Ramos (cell line): ENCODE results near the gene ACTN1.

Experiments
- in situ Hi-C: fragments of 300-500 bp; cut with MboI; formaldehyde crosslinking; loops from one replicate; pipeline ENCODE4 v1.14.3; 2022; ENCODE audit warnings: low sequenced_read_pairs; ENCODE audit not compliant: unreplicated experiment

Gene ACTN1

DNA sequence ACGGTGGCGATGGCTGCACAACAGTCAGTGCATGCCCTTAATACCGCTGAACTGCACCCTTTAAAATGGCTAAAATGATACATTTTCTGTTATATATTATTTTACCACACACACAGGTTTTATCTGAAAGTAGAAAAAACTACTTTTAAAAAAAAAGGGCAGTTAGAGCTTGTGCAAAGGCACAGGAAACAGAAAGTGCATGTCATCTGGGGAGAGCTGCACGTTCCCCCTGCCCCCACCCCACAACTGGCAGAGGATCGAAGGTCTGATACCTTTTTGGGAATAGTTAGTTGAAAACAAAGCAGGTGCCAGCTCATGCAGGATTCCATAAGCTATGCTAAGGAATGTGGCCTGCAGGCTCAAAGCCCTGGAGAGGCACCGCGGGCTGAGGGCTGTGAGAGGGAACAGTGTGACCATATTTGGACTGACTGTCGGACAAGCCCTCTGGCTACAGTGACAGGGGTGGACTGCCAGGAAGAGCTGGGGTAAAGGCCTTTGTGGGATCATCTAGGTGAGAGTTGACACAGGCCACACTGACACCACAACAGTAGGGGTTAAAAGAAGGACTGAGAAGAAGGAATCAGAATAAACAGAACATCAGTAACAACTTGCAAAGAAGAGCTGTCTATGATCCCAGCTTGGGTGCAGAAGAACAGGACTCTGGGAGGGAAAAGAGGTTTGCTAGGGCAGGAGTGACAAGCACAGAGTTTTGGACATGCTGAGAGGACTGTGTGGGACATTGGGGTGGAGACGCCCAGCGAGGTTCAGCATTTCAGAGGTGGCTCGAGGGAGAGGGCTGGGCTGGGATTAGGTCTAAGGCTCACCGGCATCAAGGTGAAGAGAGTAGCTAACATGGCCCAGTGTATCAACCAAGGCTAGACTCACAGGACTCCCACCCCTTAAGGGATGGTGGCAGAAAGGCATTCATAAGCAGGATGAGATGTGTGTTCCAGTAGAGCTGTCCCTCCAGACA lies 54.6 kb downstream of the ACTN1 start:
- in situ Hi-C loops = loop anchor here (25.0 kb wide), 1 partner anchor 563 kb away; the partner anchor contains the start of gene PLEKHD1

- in situ Hi-C loops = loop anchor here (25.0 kb wide), 1 partner anchor 564 kb away; the partner anchor contains the start of gene PLEKHD1
These were observed 56.2 kb downstream of the ACTN1 start for GRCh38 chr14:68922886-68923285.

GRCh38 chr14:68922201-68922621 lies 56.9 kb downstream of the ACTN1 start:
- in situ Hi-C loops = loop anchor here (25.0 kb wide), 1 partner anchor 565 kb away; the partner anchor contains the start of gene PLEKHD1

DNA sequence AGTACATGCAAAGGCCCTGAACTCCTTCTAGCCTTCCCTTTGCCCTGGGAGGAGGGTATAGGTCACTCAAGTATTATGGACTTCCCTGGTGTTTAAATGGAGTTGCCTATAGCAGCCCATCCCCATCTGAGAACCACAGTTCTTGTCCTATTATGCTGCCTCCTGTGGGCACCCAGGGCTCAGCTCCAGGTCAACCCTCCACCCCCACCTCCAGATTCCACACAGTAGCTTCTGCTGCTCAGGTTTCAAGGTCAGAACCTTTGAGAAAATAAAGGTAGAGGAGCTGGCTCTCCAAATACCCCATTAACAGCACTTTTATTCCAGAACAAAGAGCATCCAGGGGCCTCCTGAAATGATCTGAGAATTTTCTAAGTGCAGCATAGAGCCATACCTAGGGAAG lies 57.4 kb downstream of the ACTN1 start:
- in situ Hi-C loops = loop anchor here (25.0 kb wide), 1 partner anchor 566 kb away; the partner anchor contains the start of gene PLEKHD1

- in situ Hi-C loops = loop anchor here (25.0 kb wide), 1 partner anchor 566 kb away; the partner anchor contains the start of gene PLEKHD1
These were observed 58.1 kb downstream of the ACTN1 start for GRCh38 chr14:68921049-68921448.

DNA sequence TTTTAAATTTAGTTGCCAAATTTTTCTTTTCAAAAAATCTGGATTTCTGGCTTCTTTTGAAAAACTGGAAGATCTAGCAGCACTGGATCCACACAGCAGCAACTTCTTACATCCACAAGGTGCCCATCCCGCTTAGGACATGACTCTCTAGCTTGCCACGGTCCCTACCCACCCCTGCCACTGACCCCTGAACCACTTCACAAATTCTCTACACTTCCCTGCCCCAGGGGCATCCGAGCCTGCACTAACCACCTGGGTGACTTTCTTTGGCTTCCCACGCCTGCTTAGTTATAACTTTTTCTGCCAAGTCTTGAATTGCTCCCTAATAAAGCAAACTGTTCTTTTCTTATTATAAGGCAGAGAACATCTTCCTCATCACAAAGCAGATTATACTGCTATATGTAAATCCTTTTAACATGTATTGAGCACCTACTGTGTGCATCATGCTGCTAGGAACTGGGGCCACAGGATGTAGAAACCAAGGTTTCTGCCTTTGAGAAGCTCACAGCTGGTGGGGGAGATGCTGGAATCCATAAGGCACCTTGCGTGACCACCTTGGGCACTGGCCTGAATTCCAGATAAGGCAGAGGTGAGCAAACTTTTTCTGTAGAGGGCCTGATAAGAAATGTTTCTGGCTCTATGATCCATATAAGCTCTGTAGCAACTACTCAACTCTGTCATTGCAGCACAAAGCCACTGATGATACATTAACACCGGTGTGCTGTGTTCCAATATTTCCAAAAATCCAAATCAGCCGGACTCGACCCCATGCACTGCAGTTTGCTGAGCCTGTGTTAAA lies 59.8 kb downstream of the ACTN1 start:
- in situ Hi-C loops = loop anchor here (25.0 kb wide), 1 partner anchor 568 kb away; the partner anchor contains the start of gene PLEKHD1

DNA sequence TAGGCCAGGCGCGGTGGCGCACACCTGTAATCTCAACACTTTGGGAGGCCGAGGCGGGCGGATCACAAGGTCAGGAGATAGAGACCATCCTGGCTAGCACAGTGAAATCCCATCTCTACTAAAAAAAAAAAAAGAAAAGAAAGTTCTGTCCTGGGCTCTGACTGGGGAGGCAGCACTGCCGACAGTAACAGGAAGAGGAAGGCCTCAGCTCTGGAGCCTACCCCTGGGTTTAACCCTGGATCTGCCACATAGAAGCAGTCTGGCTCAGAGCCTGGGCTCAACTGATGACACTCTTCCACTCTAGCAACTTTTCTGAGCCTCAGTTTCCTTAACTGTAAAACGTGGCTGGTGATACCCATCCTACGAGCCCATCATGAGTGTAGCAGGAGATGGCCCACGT lies 60.5 kb downstream of the ACTN1 start:
- in situ Hi-C loops = loop anchor here (25.0 kb wide), 1 partner anchor 569 kb away; the partner anchor contains the start of gene PLEKHD1

DNA sequence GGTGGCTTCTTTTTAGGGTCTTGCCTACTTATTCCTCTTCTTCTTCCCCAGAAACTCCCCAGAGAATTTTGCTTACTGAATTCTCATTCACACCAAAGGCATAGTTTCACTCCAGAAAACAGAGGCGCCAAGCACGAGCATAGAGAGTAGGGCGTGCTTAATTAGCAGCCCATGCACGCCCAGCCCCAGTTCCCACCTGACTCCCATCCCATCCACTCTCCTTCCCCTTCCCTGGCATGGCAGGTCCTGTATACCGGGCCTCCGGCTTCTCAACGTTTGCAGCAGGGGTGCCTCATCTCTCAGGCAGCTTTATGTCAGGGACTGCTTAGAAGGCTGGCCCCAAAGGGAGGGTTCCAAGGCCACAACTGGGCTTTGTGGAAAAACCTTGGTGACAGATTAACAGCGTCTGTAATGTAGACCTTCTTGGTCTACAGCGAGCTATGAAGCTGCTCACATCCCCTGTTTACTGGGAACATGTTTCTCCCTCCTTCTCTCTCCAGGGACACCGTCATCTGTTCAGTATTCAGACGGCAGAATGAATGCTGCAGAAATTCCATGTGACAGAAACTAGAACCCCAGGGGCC lies 62.7 kb downstream of the ACTN1 start:
- in situ Hi-C loops = loop anchor here (25.0 kb wide), 1 partner anchor 571 kb away; the partner anchor contains the start of gene PLEKHD1

GRCh38 chr14:68913516-68913915 lies 65.6 kb downstream of the ACTN1 start:
- in situ Hi-C loops = loop anchor here (25.0 kb wide), 1 partner anchor 574 kb away; the partner anchor contains the start of gene PLEKHD1

GRCh38 chr14:68911594-68912227 lies 67.4 kb downstream of the ACTN1 start:
- in situ Hi-C loops = loop anchor here (25.0 kb wide), 1 partner anchor 576 kb away; the partner anchor contains the start of gene PLEKHD1

- in situ Hi-C loops = loop anchor here (25.0 kb wide), 1 partner anchor 577 kb away; the partner anchor contains the start of gene PLEKHD1
These were observed 68.6 kb downstream of the ACTN1 start for GRCh38 chr14:68910540-68910939.

DNA sequence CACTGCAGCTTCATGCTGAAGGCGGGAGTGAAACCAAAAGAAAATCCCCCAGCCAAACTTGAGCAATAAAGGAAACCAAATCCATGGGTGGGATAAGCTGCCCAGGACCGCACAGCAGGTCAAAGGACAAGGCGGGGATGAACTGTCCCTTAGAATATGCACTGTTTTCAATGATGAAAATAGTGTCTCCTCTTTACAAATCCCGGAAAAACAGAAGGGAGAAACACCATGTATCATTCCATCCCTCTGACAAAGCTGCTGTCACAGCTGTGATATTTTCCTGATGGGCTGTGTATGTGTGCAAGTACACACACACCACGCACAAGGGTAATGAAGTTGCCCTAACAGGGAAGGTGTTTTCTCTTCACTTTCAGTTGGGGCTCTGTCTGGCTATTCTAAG lies 70.3 kb downstream of the ACTN1 start:
- in situ Hi-C loops = loop anchor here (25.0 kb wide), 1 partner anchor 578 kb away; the partner anchor contains the start of gene PLEKHD1

GRCh38 chr14:68908201-68908600 lies 70.9 kb downstream of the ACTN1 start:
- in situ Hi-C loops = loop anchor here (25.0 kb wide), 1 partner anchor 579 kb away; the partner anchor contains the start of gene PLEKHD1

GRCh38 chr14:68906439-68906838 lies 72.7 kb downstream of the ACTN1 start:
- in situ Hi-C loops = loop anchor here (25.0 kb wide), 1 partner anchor 581 kb away; the partner anchor contains the start of gene PLEKHD1

DNA sequence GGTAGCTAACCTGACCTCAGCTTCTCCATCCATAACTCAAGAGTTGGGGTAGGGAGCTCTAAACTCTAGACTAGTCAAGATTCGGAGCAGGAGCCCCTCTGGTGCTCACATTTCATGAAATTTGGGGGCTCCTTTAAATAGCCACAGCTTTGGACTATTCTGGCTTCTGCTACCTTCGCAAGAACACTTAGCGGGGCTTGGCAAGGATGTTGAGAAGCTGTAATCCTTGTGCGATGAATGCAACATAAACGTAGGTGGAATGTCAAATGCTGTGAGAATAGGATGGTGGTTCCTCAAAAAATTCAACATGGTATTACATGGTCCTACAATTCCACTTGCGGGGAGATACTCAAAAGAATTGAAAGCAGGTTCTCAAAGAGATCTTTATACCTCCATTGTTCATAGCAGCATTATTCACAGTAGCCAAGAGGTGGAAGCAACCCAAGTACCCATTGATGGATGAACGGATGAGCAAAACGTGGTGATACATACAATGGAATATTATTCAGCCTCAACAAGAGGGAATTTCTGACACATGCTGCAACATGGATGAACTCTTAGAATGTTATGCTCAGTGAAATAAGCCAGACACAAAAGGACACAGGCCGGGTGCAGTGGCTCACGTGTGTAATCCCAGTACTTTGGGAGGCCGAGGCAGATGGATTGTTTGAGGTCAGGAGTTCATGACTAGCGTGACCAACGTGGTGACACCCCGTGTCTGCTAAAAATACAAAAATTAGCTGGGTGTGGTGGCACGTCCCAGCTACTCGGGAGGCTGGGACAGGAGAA lies 73.8 kb downstream of the ACTN1 start:
- in situ Hi-C loops = loop anchor here (25.0 kb wide), 1 partner anchor 582 kb away; the partner anchor contains the start of gene PLEKHD1

DNA sequence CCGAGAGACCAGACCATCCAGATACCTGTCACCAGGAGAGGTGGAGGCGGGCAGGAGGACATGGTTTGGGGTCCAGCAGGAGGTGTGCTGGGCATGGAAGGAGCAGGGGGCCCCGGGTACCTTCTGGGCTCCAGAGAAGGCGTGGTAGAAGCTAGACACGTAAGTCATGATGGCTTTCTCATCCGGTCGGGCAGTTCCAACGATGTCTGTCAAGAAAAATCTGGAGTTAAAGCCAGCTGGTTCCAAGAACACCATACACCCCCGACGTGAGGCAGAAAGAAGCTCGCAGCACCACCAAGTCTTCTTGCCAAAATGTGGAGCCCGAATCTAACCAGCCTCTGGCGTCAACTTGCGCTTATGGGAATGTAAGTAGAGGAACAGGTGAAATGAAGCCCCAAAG lies 76.7 kb downstream of the ACTN1 start:
- in situ Hi-C loops = loop anchor here (25.0 kb wide), 1 partner anchor 585 kb away; the partner anchor contains the start of gene PLEKHD1

DNA sequence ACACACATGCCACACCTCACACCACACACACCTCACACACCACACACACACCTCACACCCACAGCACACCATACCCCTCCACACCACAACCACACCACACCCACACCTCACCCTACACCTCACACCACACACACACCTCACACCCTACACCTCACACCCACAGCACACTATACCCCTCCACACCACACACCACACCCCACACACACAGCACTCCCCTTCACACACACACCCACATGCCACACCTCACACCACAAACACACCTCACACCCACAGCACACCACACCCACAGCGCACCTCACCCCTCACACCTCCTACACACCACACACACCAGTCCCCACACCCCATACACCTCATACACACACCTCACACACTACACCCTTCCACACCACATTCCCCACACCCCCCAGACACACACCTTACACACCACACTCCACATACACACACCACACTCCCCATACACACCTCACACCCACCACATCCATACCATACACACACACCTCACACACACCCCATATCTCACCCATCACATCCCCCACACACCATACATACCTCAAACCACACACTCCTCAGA lies 80.0 kb downstream of the ACTN1 start:
- in situ Hi-C loops = no loop called here
